Nephron progenitor cell (in vitro differentiated cells): ENCODE measurements around the gene HSPG2.

ENCODE experiments used
- DNase-seq: peaks from one replicate; pipeline ENCODE4 v3.0.0; 2021
- H3K27ac Mint-ChIP-seq: 2 replicates; pipeline ENCODE4 v1.8.0; 2021; ENCODE audit warnings: mild to moderate bottlenecking, moderate library complexity, mixed read lengths
- H3K27me3 Mint-ChIP-seq: 2 replicates; pipeline ENCODE4 v1.8.0; 2021; ENCODE audit warnings: mild to moderate bottlenecking, low read depth, mixed read lengths; ENCODE audit not compliant: poor library complexity
- H3K36me3 Mint-ChIP-seq: 2 replicates; pipeline ENCODE4 v1.8.0; 2021; ENCODE audit warnings: low read depth, mixed read lengths
- H3K4me1 Mint-ChIP-seq: 2 replicates; pipeline ENCODE4 v1.8.0; 2021; ENCODE audit warnings: mixed read lengths
- H3K4me3 Mint-ChIP-seq: 2 replicates; pipeline ENCODE4 v1.8.0; 2021; ENCODE audit warnings: mild to moderate bottlenecking, moderate library complexity, mixed read lengths
- H3K9me3 Mint-ChIP-seq: 2 replicates; pipeline ENCODE4 v1.8.0; 2021; ENCODE audit warnings: mild to moderate bottlenecking, moderate library complexity, mixed read lengths
- TF ChIP-seq, protein P1 (sequence below): fragments of 200-600 bp; sonication (generic); IDR thresholded peaks from 2 replicates; pipeline ENCODE4 v1.5.0; 2021; ENCODE audit warnings: antibody characterized with exemption

HSPG2 gene

DNA sequence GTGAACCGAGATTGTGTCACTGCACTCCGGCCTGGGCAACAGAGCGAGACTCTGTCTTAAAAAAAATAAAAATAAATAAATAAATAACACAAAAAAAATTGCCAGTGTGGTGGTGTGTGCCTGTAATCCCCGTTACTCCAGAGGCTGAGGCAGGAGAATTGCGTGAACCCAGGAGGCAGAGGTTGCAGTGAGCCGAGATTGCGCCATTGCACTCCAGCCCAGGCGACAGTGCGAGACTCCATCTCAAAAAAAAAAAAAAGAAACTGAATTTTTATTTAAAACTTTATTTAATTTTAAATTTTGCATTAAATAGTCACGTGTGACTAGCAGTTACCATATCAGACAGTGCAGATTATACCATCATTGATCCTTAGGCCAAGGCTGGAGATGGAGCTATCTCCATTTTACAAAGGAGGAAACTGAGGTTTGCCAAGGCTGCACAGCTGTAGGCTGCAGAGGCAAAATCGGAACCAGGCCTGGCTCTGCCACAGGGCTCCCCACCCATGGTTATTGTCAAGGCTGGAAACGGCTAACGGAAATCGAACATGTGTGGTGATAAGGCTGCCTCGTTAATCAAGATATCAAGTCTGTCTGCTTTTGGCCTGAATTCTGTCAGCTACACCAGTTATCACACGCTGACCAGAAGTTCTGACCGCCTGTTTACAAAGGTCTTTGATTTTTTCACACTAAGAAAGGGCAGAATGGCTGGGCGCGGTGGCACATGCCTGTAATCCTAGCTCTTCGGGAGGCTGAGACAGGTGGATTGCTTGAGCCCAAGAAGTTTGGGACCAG is 20.5 kb downstream of the HSPG2 start:
- H3K4me1 Mint-ChIP-seq, result peaks cover 52% of the 10 kb centered on the region
- no peaks in the 10 kb centered on the region for H3K27me3 Mint-ChIP-seq
- H3K4me3 Mint-ChIP-seq, result no peak overlapping the region
- DNase-seq, result no peak
- TF ChIP-seq, protein P1, sequence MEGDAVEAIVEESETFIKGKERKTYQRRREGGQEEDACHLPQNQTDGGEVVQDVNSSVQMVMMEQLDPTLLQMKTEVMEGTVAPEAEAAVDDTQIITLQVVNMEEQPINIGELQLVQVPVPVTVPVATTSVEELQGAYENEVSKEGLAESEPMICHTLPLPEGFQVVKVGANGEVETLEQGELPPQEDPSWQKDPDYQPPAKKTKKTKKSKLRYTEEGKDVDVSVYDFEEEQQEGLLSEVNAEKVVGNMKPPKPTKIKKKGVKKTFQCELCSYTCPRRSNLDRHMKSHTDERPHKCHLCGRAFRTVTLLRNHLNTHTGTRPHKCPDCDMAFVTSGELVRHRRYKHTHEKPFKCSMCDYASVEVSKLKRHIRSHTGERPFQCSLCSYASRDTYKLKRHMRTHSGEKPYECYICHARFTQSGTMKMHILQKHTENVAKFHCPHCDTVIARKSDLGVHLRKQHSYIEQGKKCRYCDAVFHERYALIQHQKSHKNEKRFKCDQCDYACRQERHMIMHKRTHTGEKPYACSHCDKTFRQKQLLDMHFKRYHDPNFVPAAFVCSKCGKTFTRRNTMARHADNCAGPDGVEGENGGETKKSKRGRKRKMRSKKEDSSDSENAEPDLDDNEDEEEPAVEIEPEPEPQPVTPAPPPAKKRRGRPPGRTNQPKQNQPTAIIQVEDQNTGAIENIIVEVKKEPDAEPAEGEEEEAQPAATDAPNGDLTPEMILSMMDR, result no peak
- H3K36me3 Mint-ChIP-seq, result peaks cover 5% of the 10 kb centered on the region
- H3K27ac Mint-ChIP-seq, result no peak overlapping the region
- no peaks in the 10 kb centered on the region for H3K9me3 Mint-ChIP-seq

DNA sequence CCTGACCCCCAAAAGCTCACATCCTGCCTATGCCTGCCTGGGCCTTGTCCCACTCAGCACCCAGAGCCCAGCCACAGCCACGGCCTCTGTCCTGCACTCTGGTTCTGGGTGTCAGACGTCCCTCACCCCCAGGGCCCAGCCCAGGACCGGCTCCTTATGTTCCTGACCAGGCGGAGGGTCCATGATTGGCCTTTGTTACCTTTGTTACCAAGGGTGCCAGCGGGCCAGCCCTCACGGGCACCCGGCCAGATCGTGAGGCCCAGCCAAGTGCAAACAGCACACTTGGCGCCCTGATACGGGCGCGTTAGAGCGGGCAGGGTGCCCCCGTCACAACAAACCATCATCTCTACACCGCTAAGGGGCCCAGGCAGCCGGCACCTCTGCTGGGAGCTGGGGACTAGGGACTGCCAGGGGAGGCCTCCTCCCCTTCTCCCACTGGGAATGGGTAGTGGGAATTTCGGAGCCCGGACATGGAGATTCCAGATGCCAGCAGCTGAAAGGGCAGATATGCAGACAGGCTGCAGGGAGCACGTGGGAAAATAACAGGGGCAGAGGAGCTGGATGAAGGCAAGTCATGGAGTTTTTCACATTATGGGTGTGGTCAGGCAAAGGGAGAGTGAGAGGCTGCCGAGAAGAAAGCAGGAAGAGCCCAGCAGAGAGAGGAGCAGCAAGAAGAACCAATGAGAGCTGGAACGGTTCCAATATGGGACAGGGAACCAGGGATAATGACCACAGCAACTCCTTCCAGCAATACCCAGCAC is 22.1 kb downstream of the HSPG2 start:
- TF ChIP-seq, protein P1, result no peak
- Mint-ChIP-seq H3K4me1 (peaks cover 52% of the 10 kb centered on the region), H3K36me3 (peaks cover 5% of the 10 kb centered on the region), H3K27ac (no peak overlapping the region), H3K9me3 (no peaks in the 10 kb centered on the region), H3K27me3 (no peaks in the 10 kb centered on the region), H3K4me3 (no peak overlapping the region)
- no peak for DNase-seq

DNA sequence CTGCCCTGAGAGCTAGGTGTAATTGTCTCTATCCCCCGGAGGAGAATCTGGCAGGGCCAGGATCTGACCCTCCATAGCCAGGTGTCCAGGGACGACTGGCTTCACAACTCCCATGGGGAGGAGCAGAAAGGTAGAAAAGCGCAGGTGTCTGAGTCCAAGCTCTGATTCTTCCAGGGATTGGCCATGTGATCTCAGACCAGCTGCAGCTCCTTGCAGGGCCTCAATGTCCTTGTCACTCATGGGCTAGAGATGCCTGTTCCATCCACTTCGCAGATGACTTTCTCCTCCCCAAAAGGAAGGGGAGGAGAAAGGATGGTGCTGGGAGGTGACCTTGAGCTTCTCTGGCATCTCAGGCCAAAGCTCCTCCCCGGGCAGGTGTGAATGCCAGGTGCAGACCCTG is 22.7 kb downstream of the HSPG2 start:
- Mint-ChIP-seq H3K9me3 (no peaks in the 10 kb centered on the region), H3K4me1 (peaks cover 57% of the 10 kb centered on the region), H3K36me3 (peaks cover 5% of the 10 kb centered on the region), H3K4me3 (no peak overlapping the region), H3K27ac (peak overlapping the region; percentile 16), H3K27me3 (no peaks in the 10 kb centered on the region)
- TF ChIP-seq, protein P1, result no peak
- no peak for DNase-seq

DNA sequence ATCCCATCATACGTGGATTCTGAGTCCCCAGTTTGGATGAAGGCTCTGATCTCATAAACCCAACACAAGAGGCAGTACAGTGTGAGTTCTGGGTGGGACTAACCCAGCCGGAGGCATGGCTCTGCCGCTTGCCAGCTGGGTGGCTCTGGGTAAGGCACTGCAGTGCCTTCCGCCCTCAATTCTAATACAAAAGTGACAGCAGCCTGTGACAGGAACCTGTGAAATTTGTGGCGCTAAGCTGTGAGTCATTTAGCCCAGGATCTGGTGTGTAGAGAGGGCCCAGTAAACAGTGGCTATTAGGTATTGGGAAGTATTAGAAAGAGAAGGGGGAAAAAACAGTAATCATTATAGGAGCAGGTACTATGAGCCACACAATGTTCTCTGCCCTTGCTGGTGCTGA is 23.3 kb downstream of the HSPG2 start:
- H3K27ac Mint-ChIP-seq, result peak overlapping the region; percentile 16

DNA sequence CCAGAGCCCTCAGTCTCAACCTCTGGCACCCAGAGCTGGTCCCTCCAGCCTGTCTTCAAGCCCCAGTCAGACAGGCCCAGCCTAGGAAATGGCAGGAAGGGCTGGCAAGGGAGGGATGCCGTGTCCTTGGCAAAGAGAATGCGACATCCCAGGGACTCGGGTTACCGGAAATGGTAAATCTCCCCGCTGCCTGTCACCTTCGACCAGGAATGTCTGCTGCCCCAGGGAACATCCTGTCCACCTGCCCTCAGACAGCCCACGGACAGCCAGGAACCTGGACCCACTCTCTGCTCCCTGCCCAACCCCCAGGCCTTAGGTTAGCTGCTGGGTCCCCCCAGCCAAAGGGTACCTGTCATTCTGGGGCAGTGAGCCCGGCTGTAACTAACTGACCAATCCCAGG is 23.9 kb downstream of the HSPG2 start:
- Mint-ChIP-seq H3K9me3 (no peaks in the 10 kb centered on the region), H3K4me1 (peaks cover 63% of the 10 kb centered on the region), H3K27me3 (no peaks in the 10 kb centered on the region), H3K36me3 (peaks cover 5% of the 10 kb centered on the region), H3K4me3 (no peak overlapping the region), H3K27ac (peak overlapping the region; percentile 78)
- TF ChIP-seq, protein P1, result no peak
- peak; percentile 55 for DNase-seq

More for the DNA sequence above, 23.3 kb downstream of the HSPG2 start:
- Mint-ChIP-seq H3K9me3 (no peaks in the 10 kb centered on the region), H3K4me3 (no peak overlapping the region), H3K36me3 (peaks cover 5% of the 10 kb centered on the region), H3K4me1 (peaks cover 60% of the 10 kb centered on the region), H3K27me3 (no peaks in the 10 kb centered on the region)
- TF ChIP-seq, protein P1, result no peak
- DNase-seq, result no peak
